H9 (cell line): ENCODE results near the gene GALNT5. TPM values are rescaled to one million over a fixed set of nuclear protein-coding genes. Genes with fewer than 3 reads are reported as not detected.

Experiments used
- DNase-seq: peaks from one replicate; pipeline ENCODE4 v3.0.0-alpha.2; 2017
- H2AFZ ChIP-seq: one replicate; pipeline ENCODE4 v1.6.1; 2013; ENCODE audit warnings: mild to moderate bottlenecking, low read length, control low read depth, moderate library complexity
- H2AK5ac ChIP-seq: 2 replicates; pipeline ENCODE4 v1.6.1; 2013; ENCODE audit warnings: low read length, control low read depth, mixed read lengths; ENCODE audit not compliant: insufficient read length
- H2BK120ac ChIP-seq: one replicate; pipeline ENCODE4 v1.6.1; 2013; ENCODE audit warnings: low read depth, mild to moderate bottlenecking, low read length, control low read depth, inconsistent platforms; ENCODE audit not compliant: poor library complexity, severe bottlenecking
- H2BK12ac ChIP-seq: 2 replicates; pipeline ENCODE4 v1.6.1; 2013; ENCODE audit warnings: low read length, control low read depth, mixed read lengths, low read depth; ENCODE audit not compliant: insufficient read length
- H2BK15ac ChIP-seq: 2 replicates; pipeline ENCODE4 v1.6.1; 2013; ENCODE audit warnings: low read depth, low read length, control low read depth
- H2BK20ac ChIP-seq: one replicate; pipeline ENCODE4 v1.6.1; 2013; ENCODE audit warnings: low read depth, mild to moderate bottlenecking, low read length, control low read depth, inconsistent platforms; ENCODE audit not compliant: poor library complexity, severe bottlenecking
- H2BK5ac ChIP-seq: 2 replicates; pipeline ENCODE4 v1.6.1; 2013; ENCODE audit warnings: low read length, control low read depth, mixed read lengths; ENCODE audit not compliant: insufficient read length
- H3K14ac ChIP-seq: 2 replicates; pipeline ENCODE4 v1.6.1; 2013; ENCODE audit warnings: low read length, control low read depth; ENCODE audit not compliant: insufficient read depth
- H3K18ac ChIP-seq: 2 replicates; pipeline ENCODE4 v1.6.1; 2013; ENCODE audit warnings: low read depth, mild to moderate bottlenecking, mixed read lengths, low read length, control low read depth; ENCODE audit not compliant: insufficient read length
- H3K23ac ChIP-seq: 2 replicates; pipeline ENCODE4 v1.6.1; 2013; ENCODE audit warnings: low read length, control low read depth, mixed read lengths, low read depth; ENCODE audit not compliant: insufficient read length
- H3K23me2 ChIP-seq: 2 replicates; pipeline ENCODE4 v1.6.1; 2013; ENCODE audit warnings: low read depth, mild to moderate bottlenecking, mixed read lengths, low read length, control low read depth; ENCODE audit not compliant: insufficient read length, poor library complexity, severe bottlenecking
- H3K27ac ChIP-seq: 2 replicates; pipeline ENCODE4 v1.5.1; 2013; ENCODE audit warnings: low read length, control low read depth, mixed read lengths, low read depth; ENCODE audit not compliant: insufficient read length
- H3K27me3 ChIP-seq: 2 replicates; pipeline ENCODE4 v1.6.1; 2013; ENCODE audit warnings: low read length, control low read depth, inconsistent platforms; ENCODE audit not compliant: insufficient read depth
- H3K4ac ChIP-seq: 2 replicates; pipeline ENCODE4 v1.6.1; 2013; ENCODE audit warnings: low read depth, mild to moderate bottlenecking, control low read depth, inconsistent platforms, low read length, moderate library complexity
- H3K4me1 ChIP-seq: 2 replicates; pipeline ENCODE4 v1.6.1; 2013; ENCODE audit warnings: low read length, control low read depth, inconsistent platforms; ENCODE audit not compliant: insufficient read depth
- H3K4me2 ChIP-seq: 2 replicates; pipeline ENCODE4 v1.6.1; 2013; ENCODE audit warnings: low read length, control low read depth, mixed read lengths; ENCODE audit not compliant: insufficient read length, insufficient read depth
- H3K56ac ChIP-seq: 2 replicates; pipeline ENCODE4 v1.6.1; 2013; ENCODE audit warnings: low read depth, mild to moderate bottlenecking, mixed read lengths, low read length, control low read depth; ENCODE audit not compliant: insufficient read length
- H3K79me1 ChIP-seq: 2 replicates; pipeline ENCODE4 v1.6.1; 2013; ENCODE audit warnings: low read depth, mild to moderate bottlenecking, moderate library complexity, low read length, control low read depth, inconsistent platforms; ENCODE audit not compliant: insufficient read depth, poor library complexity, severe bottlenecking
- H3K79me2 ChIP-seq: 2 replicates; pipeline ENCODE4 v1.6.1; 2013; ENCODE audit warnings: low read length, control low read depth, inconsistent platforms; ENCODE audit not compliant: insufficient read depth
- H3K9ac ChIP-seq: 2 replicates; pipeline ENCODE4 v1.6.1; 2013; ENCODE audit warnings: low read length, control low read depth, mixed read lengths; ENCODE audit not compliant: insufficient read length; ENCODE audit errors: extremely low read depth
- H3K9me3 ChIP-seq: one replicate; pipeline ENCODE4 v1.6.1; 2013; ENCODE audit warnings: low read depth, low read length, inconsistent platforms; ENCODE audit not compliant: control insufficient read depth
- H3T11ph ChIP-seq: one replicate; pipeline ENCODE4 v1.6.1; 2013; ENCODE audit warnings: mild to moderate bottlenecking, low read length, control low read depth, inconsistent platforms
- H4K20me1 ChIP-seq: one replicate; pipeline ENCODE4 v1.6.1; 2013; ENCODE audit not compliant: control insufficient read depth, insufficient read length, insufficient read depth
- H4K5ac ChIP-seq: 2 replicates; pipeline ENCODE4 v1.6.1; 2013; ENCODE audit warnings: low read depth, mild to moderate bottlenecking, mixed read lengths, low read length, control low read depth; ENCODE audit not compliant: insufficient read length
- H4K8ac ChIP-seq: replicated peaks from 2 replicates; pipeline ENCODE4 v1.6.1; 2013; ENCODE audit warnings: low read length, control low read depth, mixed read lengths, low read depth; ENCODE audit not compliant: insufficient read length
- H4K91ac ChIP-seq: 2 replicates; pipeline ENCODE4 v1.6.1; 2013; ENCODE audit warnings: low read depth, mild to moderate bottlenecking, moderate library complexity, mixed read lengths, low read length, control low read depth; ENCODE audit not compliant: insufficient read length
- H3K27ac Mint-ChIP-seq, 3 experiments: 2 replicates in 2 of 3; 3 replicates in 1 of 3; pipeline ENCODE4 v1.8.0; 2020 to 2021; ENCODE audit warnings: mixed read lengths in 3 of 3, mild to moderate bottlenecking in 1 of 3, moderate library complexity in 1 of 3
- H3K27me3 Mint-ChIP-seq: 2 replicates; pipeline ENCODE4 v1.8.0; 2021; ENCODE audit warnings: low read depth, mild to moderate bottlenecking, moderate library complexity, mixed read lengths
- H3K36me3 Mint-ChIP-seq, 3 experiments: 2 replicates in 2 of 3; 3 replicates in 1 of 3; pipeline ENCODE4 v1.8.0; 2020 to 2021; ENCODE audit warnings: low read depth in 3 of 3, mixed read lengths in 3 of 3; ENCODE audit not compliant: insufficient read depth in 1 of 3
- H3K4me1 Mint-ChIP-seq, 2 experiments: 2 replicates each; pipeline ENCODE4 v1.8.0; 2020; ENCODE audit warnings: mixed read lengths in 2 of 2
- H3K4me3 Mint-ChIP-seq, 2 experiments: 2 replicates in 1 of 2; 3 replicates in 1 of 2; pipeline ENCODE4 v1.8.0; 2020 to 2021; ENCODE audit warnings: mild to moderate bottlenecking in 2 of 2, mixed read lengths in 2 of 2, moderate library complexity in 1 of 2
- H3K9me3 Mint-ChIP-seq, 2 experiments: 2 replicates in 1 of 2; 3 replicates in 1 of 2; pipeline ENCODE4 v1.8.0; 2020; ENCODE audit warnings: mild to moderate bottlenecking in 2 of 2, mixed read lengths in 2 of 2, moderate library complexity in 1 of 2
- CTCF ChIP-seq: fragments of 200-600 bp; sonication (generic); conservative IDR thresholded peaks from 3 replicates; pipeline ENCODE4 v1.8.0; 2021; ENCODE audit warnings: antibody characterized with exemption, mild to moderate bottlenecking
- WGBS: extraction: QIAGEN DNeasy Blood & Tissue Kit; methylation state at CpG from one replicate; pipeline ENCODE4 v1.1.7; 2013; ENCODE audit warnings: missing lambda C conversion rate, low lambda C conversion rate, mixed read lengths; ENCODE audit not compliant: insufficient read length; ENCODE audit errors: extremely low coverage; 5-methylcytosine and 5-hydroxymethylcytosine counted together
- total RNA-seq: library from RNA; stranded (reverse); gene quantifications from 2 replicates; pipeline ENCODE4 v1.2.1, GENCODE V29; 2021

GALNT5 gene
- total RNA-seq, 1 experiment from 2014 or later: 0.17 TPM

GRCh38 chr2:157315901-157316300 lies 58.4 kb downstream of the GALNT5 start:
- Histone ChIP-seq H2AFZ (no peak overlapping the region), H3K27me3 (no peaks in the 10 kb centered on the region), H3K18ac (no peak overlapping the region), H4K91ac (no peak overlapping the region), H3K56ac (no peak overlapping the region), H2BK12ac (no peak overlapping the region), H2BK5ac (no peak overlapping the region), H3K23ac (no peak overlapping the region), H3K14ac (no peak overlapping the region), H3K9me3 (no peaks in the 10 kb centered on the region), H4K8ac (no peak overlapping the region), H2BK120ac (no peak overlapping the region), H3T11ph (no peak overlapping the region), H3K79me2 (no peaks in the 10 kb centered on the region), H4K5ac (no peak overlapping the region), H4K20me1 (no peaks in the 10 kb centered on the region), H3K9ac (no peak overlapping the region), H3K23me2 (no peaks in the 10 kb centered on the region), H2BK15ac (no peak overlapping the region), H3K27ac (no peak overlapping the region), H3K4ac (no peak overlapping the region), H3K4me2 (no peak overlapping the region), H2BK20ac (no peak overlapping the region), H2AK5ac (no peak overlapping the region), H3K79me1 (no peaks in the 10 kb centered on the region), H3K4me1 (no peaks in the 10 kb centered on the region)
- no peaks in the 10 kb centered on the region for H3K36me3 Mint-ChIP-seq
- no peak for TF ChIP-seq CTCF
- peak overlapping the region in 2 of 3 experiments; percentile 49 to 63; a peak in 3 of 7 replicates for H3K27ac Mint-ChIP-seq
- no peaks in the 10 kb centered on the region for H3K9me3 Mint-ChIP-seq
- no peak overlapping the region for H3K4me3 Mint-ChIP-seq
- H3K4me1 Mint-ChIP-seq: peaks cover 33 to 37% of the 10 kb centered on the region in 2 experiments
- DNase-seq: peak; percentile 71
- H3K27me3 Mint-ChIP-seq: no peaks in the 10 kb centered on the region
- WGBS: no CpG with 5 or more reads among the region's 4 CpGs
